Osteocyte (in vitro differentiated cells): ENCODE data around the gene TRIM4. TPM values are rescaled to one million over a fixed set of nuclear protein-coding genes. Genes with fewer than 3 reads are reported as not detected.

Source experiments
- DNase-seq: peaks from one replicate; pipeline ENCODE4 v3.0.0; 2021; ENCODE audit warnings: mixed read lengths; ENCODE audit not compliant: unreplicated experiment; ENCODE audit errors: extremely low spot score
- H3K27ac Mint-ChIP-seq: one replicate; pipeline ENCODE4 v1.8.0; 2021; ENCODE audit warnings: mild to moderate bottlenecking, mixed read lengths; ENCODE audit not compliant: unreplicated experiment
- H3K27me3 Mint-ChIP-seq: one replicate; pipeline ENCODE4 v1.8.0; 2021; ENCODE audit warnings: mixed read lengths; ENCODE audit not compliant: unreplicated experiment
- H3K36me3 Mint-ChIP-seq: one replicate; pipeline ENCODE4 v1.8.0; 2021; ENCODE audit warnings: mixed read lengths; ENCODE audit not compliant: unreplicated experiment
- H3K4me1 Mint-ChIP-seq: one replicate; pipeline ENCODE4 v1.8.0; 2021; ENCODE audit warnings: mixed read lengths; ENCODE audit not compliant: unreplicated experiment
- H3K4me3 Mint-ChIP-seq: one replicate; pipeline ENCODE4 v1.8.0; 2021; ENCODE audit warnings: mild to moderate bottlenecking, moderate library complexity, mixed read lengths; ENCODE audit not compliant: unreplicated experiment
- H3K9me3 Mint-ChIP-seq: one replicate; pipeline ENCODE4 v1.8.0; 2021; ENCODE audit warnings: mixed read lengths; ENCODE audit not compliant: unreplicated experiment
- total RNA-seq: library from RNA; stranded (reverse); gene quantifications from 2 replicates; pipeline ENCODE4 v1.2.1, GENCODE V29; 2021
- TF ChIP-seq, protein P1 (sequence below): fragments of 200-600 bp; sonication (generic); IDR thresholded peaks from 2 replicates; pipeline ENCODE4 v1.5.0; 2021; ENCODE audit warnings: antibody characterized with exemption, mild to moderate bottlenecking, moderate library complexity

The TRIM4 gene
- total RNA-seq, 1 donor from 2014 or later: 13.1 TPM

DNA sequence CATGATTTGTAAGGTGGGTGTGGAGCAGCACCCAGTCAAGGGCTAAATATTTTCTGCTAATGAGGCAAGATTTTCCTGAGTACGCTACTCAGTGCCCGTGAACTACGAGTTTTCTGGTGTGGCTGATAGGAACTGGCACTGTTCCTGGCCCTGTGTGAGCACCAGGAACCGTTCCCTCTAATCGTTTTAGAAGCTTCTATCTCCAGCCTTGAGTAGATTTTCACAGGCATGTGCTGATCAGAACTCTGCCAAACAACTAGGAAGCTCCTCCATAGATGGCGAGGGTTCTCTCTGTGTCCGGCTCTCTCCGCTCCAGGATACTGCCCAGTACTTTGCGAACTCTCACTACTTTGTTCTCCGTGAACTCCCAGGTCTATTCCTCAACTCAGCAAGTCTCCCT is 17.7 kb downstream of the TRIM4 start:
- Mint-ChIP-seq H3K27ac (no peak overlapping the region), H3K4me1 (no peaks in the 10 kb centered on the region), H3K9me3 (no peaks in the 10 kb centered on the region), H3K4me3 (no peak overlapping the region), H3K36me3 (peaks cover 29% of the 10 kb centered on the region), H3K27me3 (peaks cover 3% of the 10 kb centered on the region)
- DNase-seq: no peak
- TF ChIP-seq, protein P1, sequence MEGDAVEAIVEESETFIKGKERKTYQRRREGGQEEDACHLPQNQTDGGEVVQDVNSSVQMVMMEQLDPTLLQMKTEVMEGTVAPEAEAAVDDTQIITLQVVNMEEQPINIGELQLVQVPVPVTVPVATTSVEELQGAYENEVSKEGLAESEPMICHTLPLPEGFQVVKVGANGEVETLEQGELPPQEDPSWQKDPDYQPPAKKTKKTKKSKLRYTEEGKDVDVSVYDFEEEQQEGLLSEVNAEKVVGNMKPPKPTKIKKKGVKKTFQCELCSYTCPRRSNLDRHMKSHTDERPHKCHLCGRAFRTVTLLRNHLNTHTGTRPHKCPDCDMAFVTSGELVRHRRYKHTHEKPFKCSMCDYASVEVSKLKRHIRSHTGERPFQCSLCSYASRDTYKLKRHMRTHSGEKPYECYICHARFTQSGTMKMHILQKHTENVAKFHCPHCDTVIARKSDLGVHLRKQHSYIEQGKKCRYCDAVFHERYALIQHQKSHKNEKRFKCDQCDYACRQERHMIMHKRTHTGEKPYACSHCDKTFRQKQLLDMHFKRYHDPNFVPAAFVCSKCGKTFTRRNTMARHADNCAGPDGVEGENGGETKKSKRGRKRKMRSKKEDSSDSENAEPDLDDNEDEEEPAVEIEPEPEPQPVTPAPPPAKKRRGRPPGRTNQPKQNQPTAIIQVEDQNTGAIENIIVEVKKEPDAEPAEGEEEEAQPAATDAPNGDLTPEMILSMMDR: no peak

DNA sequence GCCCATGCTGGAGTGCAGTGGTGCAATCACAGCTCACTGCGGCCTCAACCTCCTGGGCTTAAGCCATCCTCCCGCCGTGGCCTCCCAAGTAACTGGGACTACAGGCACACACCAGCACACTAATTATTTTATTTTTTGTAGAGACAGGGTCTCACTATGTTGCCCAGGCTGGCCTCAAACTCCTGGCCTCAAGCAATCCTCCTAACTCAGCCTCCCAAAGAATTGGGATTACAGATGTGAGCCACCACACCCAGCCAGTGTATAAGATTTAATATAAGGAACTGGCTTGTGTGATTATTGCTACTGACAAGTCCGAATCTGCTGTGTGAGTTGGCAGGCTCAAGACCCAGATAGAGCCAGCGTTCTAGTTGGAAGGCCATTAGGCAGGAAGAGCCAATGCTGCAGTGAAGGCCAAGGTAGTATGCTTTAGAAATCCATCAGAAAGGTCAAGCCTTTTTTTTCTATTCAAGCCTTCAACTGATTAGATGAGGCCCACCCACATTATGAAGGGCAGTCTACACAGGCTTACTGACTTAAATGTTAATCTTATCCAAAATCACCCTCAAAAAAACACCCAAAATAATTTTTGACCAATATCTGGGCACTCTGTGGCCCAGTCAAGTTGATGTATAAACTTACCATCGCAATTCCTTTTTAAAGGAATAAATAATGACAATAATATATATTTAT is 19.4 kb downstream of the TRIM4 start:
- H3K4me3 Mint-ChIP-seq: no peak overlapping the region
- peaks cover 29% of the 10 kb centered on the region for H3K36me3 Mint-ChIP-seq
- no peak for DNase-seq
- no peaks in the 10 kb centered on the region for H3K9me3 Mint-ChIP-seq
- H3K27ac Mint-ChIP-seq: no peak overlapping the region
- TF ChIP-seq, protein P1: no peak
- H3K4me1 Mint-ChIP-seq: no peaks in the 10 kb centered on the region
- peaks cover 3% of the 10 kb centered on the region for H3K27me3 Mint-ChIP-seq

DNA sequence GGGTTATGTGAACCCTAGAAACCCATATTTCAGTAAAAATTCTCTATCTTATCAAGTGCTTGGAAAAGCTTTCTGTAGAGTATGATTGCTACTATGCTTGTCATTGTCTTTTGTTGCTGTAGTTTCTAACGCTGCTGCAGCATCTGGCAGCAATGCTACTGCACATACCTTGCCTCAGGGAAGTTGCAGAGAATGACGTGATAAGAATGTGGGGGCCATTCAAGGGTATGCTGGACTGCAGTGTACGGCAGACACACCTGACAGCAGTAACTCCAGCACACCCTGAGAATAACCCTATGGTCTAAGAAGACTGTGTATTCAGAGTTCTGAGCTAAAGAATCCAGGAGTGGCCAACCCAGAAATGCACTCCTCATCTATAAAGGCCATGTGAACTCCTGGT is 20.5 kb downstream of the TRIM4 start:
- Mint-ChIP-seq H3K4me3 (no peak overlapping the region), H3K4me1 (no peaks in the 10 kb centered on the region), H3K36me3 (peaks cover 26% of the 10 kb centered on the region), H3K9me3 (no peaks in the 10 kb centered on the region), H3K27ac (no peak overlapping the region), H3K27me3 (peaks cover 3% of the 10 kb centered on the region)
- TF ChIP-seq, protein P1: no peak
- no peak for DNase-seq

DNA sequence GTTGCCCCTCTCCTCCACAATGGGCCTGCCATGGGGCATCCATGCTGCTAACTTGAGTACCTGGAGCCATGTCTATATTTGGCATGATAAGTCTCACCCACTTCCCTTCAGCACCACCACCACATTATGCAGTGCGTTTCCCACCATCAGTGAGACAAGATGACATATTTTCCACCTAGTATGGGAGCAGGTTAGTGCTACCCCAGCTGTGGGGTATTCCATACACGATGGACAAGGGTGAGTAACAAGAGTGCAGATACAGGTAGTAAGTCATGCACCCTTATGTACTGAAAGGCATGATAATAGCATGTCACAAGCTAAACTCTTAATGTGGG is 21.3 kb downstream of the TRIM4 start:
- no peaks in the 10 kb centered on the region for H3K4me1 Mint-ChIP-seq
- TF ChIP-seq, protein P1: no peak
- no peaks in the 10 kb centered on the region for H3K27me3 Mint-ChIP-seq
- no peak overlapping the region for H3K4me3 Mint-ChIP-seq
- DNase-seq: no peak
- no peak overlapping the region for H3K27ac Mint-ChIP-seq
- H3K36me3 Mint-ChIP-seq: peaks cover 19% of the 10 kb centered on the region
- H3K9me3 Mint-ChIP-seq: no peaks in the 10 kb centered on the region

DNA sequence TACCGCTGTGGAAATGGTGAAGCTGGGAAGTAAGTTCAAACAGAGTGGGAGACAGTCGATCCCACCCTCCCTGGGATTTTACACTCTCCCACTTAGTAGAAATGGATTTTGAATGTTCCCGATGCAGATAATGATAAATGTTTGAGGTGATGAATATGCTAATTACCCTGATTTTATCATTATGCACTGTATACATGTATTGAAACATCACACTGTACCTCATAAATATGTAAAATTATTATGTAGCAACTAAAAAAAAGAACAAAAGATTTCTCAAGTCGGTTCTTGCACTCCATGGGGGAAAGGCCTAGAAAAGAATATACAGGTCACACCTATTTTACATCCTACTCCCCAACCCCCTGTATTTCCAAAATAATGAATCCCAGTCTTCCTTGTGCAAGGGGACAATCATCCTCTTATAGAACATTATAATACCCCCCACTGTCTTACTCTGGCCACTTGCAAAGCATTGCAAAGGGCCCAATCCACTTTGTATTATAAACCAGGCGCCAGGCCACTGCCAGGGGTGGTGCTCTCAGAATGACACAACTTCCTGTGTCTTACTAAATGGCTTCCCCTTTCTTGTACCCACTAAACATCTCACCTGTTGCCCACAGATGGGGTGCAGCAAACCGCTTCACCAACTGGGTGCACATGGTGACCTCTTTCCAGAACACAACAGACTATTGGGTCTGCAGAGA is 21.9 kb downstream of the TRIM4 start:
- Mint-ChIP-seq H3K36me3 (peaks cover 14% of the 10 kb centered on the region), H3K27ac (no peak overlapping the region), H3K4me1 (no peaks in the 10 kb centered on the region), H3K9me3 (no peaks in the 10 kb centered on the region), H3K4me3 (no peak overlapping the region), H3K27me3 (no peaks in the 10 kb centered on the region)
- no peak for DNase-seq
- TF ChIP-seq, protein P1: no peak
